ENCODE measurements around the gene L1TD1.
"Not testable (repeated sequence)": the region's sequence is repeated elsewhere in the genome, so short reads cannot be mapped to it uniquely, and the experiment has no call there.

The L1TD1 gene

DNA sequence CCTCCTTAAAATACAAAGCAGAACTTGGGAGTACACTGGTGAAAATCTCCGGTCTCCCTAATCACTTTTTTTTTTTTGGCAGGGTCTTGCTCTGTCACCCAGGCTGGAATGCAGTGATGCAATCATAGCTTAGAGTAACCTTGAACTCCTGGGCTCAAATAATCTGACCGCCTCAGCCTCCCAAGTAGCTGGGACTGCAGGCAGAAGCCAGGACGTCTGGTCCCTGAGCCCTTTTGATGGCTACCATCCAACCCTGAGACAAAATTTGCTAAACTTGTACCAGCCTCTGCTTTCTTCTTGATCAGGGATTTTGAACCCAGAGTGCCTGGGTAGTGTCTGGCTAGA is 4.1 kb downstream of the L1TD1 start:
- no peak for DNase-seq

DNA sequence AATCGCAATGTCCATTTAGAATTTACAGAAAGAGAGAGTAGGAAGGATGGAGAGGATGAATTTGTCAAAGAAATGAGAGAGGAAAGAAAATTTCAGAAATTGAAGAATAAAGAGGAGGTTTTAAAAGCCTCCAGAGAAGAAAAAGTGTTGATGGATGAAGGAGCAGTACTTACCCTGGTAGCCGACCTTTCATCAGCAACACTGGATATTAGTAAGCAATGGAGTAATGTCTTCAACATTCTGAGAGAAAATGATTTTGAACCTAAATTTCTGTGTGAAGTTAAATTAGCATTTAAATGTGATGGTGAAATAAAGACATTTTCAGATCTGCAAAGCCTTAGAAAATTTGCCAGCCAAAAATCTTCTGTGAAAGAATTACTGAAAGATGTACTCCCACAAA is 12.5 kb downstream of the L1TD1 start:
- no peak for DNase-seq

DNA sequence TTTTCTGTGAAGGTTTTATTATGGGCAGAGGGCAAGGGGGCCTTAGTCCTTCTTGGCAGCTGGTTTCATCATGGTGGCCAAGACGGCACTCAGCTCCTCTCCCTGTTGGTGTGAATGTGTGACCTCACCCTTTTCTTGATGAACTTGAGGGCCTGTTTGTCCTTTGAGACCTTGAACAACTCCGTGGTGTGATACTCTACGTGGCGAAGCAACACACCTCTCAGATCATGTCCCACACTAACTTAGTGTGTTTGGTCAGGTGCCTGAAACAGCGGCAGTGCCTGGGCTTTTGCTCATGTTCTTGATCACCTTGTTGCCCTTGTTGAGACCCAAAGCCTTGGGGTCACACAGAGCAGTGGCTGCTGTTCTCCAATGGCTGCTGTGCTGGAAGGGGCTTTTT is 13.4 kb downstream of the L1TD1 start:
- DNase-seq, result no peak

DNA sequence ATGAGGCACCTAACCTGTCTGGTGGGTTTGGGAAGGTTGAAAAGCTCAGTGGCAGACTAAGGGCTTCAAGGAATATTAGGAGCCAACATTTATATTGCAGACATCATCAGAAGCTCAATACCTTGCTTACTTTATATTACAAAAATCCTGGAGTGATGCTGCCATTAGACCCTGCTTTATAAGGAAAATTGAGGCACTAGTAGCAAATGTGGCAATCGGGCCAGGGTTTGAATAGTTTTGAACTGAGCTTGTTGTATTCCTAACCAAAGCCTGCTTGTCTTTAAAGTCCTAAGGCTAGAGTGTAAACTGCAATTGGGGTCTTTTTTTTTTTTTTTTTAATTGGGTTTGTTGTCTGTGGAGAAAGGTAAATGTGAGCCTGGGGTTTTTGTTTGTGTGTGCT is 14.3 kb downstream of the L1TD1 start:
- no peak for DNase-seq

DNA sequence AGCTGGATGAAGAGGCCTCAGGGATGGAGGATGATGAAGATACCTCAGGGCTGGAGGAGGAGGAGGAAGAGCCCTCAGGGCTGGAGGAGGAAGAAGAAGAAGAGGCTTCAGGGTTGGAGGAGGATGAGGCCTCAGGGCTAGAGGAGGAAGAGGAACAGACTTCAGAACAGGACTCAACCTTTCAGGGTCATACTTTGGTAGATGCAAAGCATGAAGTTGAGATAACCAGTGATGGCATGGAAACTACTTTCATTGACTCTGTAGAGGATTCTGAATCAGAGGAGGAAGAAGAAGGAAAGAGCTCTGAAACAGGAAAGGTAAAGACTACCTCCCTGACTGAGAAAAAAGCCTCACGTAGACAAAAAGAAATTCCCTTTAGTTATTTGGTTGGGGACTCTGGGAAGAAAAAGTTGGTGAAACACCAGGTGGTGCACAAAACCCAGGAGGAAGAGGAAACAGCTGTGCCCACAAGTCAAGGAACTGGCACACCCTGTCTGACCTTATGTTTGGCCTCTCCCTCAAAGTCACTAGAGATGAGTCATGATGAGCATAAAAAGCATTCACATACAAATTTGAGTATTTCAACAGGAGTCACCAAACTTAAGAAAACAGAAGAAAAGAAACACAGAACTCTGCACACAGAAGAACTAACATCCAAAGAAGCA is 15.4 kb downstream of the L1TD1 start:
- no peak for DNase-seq

DNA sequence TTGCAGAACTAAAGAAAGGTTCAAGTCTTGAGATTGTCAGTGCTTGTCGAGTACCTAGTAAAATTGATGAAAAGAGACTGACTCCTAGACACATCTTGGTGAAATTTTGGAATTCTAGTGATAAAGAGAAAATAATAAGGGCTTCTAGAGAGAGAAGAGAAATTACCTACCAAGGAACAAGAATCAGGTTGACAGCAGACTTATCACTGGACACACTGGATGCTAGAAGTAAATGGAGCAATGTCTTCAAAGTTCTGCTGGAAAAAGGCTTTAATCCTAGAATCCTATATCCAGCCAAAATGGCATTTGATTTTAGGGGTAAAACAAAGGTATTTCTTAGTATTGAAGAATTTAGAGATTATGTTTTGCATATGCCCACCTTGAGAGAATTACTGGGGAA is 16.3 kb downstream of the L1TD1 start:
- no peak for DNase-seq

DNA sequence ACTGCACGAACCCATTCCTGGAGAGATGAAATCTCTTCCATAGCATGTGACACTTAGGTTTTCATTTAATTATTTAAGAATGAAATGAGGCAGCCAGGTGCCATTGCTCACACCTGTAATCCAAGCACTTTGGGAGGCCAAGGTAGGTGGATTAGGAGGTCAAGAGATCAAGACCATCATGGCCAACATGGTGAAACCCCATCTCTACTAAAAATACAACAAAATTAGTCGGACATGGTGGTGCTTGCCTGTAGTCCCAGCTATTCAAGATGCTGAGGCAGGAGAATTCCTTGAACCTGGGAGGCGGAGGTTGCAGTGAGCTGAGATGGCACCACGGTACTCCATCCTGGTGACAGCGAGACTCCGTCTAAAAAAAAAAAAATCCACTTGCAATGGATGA is 17.8 kb downstream of the L1TD1 start:
- DNase-seq, result no peak

DNA sequence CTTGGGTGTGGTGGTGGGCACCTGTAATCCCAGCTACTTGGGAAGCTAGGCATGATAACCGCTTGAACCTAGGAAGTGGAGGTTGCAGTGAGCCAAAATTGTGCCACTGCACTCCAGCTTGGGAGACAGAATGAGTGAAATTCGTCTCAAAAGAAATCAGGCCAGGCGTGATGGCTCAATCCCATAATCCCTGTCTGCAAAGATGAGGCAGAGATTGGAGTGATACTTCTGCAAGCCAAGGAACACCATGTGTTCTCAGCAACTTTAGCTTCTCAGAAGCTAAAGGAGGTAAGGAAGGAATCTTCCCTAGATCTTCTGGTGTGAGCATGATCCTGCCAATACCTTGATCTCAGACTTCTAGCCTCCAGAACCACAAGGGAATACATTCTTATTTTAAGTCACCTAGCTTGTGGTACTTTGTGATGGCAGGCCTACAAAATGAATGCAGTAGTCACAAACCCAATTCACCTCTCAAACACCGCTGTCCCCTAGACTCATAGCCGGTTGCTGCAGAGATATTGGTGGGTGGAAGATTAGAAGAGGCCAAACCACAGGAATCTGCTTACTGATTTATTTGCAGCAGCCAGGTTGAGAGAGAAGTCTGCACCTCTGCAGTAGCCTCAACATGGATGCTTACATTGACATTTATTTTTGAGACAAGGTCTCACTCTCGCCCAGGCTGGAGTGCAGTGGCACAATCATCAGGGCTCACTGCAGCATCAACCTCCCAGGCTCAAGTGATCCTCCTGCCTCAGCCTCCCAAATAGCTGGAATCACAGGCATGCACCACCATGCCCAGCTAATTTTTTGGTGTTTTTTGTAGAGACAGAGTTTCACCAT is 18.6 kb downstream of the L1TD1 start:
- no peak for DNase-seq

DNA sequence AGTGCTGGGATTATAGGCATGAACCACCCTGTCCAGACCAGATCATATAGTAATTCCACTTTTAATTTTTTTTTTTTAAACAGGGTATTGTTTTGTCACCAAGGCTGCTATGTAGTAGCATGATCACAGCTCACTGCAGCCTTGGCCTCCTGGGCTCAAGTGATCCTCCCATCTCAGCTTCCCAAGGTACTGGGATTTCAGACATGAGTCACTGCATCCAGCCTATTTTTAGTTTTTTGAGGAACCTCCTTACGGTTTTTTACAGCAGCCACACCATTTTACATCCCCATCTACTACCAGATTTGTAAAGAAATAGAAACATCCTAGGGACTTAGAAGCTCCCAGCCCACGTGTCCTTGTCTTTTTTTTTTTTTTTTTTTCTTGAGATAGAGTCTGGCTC is 24.0 kb downstream of the L1TD1 start:
- no peak for DNase-seq

DNA sequence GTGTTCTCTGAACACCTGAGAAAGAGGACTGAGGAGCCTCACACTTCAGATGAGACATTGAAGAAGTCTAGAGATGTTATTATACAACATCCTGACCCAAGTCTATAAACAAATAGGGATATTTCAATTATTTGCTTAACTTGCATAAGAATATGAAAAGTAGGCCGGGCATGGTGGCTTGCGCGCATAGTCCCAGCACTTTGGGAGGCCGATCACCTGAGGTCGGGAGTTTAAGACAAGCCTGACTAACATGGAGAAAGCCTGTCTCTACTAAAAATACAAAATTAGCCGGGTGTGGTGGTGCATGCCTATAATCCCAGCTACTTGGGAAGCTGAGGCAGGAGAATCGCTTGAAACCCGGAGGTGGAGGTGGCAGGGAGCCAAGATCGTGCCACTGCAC is 25.8 kb downstream of the L1TD1 start:
- not testable (repeated sequence) for DNase-seq

DNA sequence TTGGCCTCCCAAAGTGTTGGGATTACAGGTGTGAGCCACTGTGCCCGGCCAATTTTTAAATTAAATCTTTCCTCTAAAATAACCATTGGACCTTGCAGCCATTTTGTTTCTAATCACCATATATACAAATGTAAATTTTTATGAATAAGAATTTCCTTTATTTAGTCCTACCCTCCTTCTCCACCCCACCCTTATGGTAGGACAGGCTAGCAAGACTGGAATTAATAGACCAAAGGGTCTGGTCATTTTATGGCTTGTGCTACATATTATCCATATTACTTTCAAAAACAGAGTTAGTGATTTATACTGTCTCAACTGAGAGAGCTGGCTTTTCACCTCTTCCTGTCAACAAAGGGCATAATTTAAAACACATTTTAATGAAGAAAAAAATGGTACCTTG is 26.5 kb downstream of the L1TD1 start:
- no peak for DNase-seq

DNA sequence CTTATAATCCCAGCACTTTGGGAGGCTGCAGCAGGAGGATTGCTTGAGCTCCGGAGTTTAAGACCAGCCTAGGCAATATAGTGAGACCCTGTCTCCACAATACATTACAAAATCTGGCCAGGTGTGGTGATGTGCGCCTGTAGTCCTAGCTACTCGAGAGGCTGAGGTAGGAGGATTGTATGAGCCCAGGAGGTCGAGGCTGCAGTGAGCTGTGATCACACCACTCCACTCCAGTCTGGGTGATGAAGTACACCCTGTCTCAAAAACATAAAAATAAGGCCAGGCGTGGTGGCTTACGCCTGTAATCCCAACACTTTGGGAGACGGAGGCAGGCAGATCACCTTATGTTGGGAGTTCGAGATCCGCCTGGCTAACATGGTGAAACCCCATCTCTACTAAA is 27.7 kb downstream of the L1TD1 start:
- DNase-seq, result no peak

DNA sequence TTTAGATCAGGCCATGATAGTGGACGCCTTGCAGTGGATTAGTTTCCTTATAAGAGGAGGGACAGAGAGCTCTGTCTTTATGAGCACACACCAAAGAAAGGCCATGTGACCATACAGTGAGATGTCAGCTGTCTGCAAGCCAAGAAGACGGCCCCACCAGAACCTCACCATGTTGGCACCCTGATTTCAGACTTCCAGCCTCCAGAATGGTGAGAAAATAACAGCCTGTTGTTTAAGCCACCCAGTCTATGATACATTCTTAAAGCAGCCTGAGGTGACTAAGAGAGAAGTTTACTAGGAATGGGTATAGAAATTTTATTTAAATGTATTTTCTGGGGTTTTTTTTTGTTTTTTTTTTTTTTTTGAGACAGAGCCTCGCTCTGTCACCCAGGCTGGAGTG is 29.5 kb downstream of the L1TD1 start:
- no peak for DNase-seq

DNA sequence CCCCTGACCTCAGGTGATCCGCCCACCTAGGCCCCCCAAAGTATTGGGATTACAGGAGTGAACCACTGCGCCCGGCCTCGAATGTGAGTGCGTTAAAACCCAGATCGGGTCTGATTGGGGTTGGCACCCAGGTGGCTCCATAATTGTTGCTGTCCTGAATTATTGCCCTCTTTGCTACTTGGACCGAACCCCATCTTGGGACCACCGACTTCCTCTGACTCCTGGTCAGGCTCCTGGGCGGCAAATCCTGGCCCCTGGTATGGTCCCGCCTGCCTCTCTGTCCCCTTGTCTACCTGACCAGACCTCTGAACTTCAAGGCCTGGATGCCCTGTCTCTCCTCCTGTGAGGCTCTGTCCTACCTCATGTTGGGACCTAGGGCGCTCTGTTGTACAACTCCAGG is 32.8 kb downstream of the L1TD1 start:
- DNase-seq, result no peak

DNA sequence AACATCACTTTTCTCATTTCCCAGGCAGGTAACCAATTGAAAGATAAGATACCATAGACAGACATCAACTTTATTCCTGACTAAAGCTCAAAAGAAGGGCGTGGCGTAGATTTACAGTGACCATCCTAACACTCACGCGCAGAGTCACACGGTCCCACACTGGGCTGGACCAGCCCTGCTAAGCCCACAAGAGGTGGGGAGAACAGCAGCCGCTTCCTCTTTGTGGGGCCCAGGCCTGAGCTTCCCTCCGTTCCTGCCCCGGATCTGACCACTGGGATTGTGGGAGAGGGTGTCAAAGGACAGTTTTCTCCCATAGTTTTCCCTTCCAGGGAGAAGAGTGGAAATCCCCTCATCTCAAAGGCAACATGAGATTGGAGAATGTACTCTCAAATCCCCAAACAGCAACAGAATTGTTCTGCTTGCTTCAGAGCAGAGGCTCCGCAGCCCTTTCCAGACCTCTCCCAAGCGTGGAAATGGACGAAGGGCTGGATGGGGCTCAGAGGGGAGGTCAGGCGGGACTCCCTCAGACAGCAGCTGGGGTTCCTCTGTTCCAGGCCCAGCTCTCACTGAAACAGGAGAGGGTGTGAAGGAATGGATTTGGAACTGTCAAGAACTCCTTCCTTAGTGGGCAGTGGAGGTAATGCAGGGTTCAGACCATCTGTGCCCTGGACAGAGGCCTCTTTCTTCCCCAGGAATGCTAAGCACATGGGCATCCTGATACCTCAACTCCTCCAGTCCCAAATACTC is 33.7 kb downstream of the L1TD1 start:
- DNase-seq, result no peak

DNA sequence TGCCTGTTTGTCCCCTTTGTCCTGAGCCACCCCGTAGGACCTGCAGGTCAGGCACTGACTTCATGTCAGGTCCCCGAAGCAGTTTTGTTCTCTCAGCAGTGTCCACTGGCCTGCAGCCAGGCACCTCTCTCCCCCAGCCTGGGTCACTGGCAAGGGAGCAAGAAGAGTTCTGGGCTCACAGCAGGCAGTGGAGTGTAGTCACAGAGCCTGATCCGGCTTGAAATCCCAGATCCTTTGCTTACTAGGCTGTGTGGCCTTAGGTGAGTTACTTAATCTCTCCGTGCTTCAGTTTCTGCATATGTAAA is 34.2 kb downstream of the L1TD1 start:
- no peak for DNase-seq

DNA sequence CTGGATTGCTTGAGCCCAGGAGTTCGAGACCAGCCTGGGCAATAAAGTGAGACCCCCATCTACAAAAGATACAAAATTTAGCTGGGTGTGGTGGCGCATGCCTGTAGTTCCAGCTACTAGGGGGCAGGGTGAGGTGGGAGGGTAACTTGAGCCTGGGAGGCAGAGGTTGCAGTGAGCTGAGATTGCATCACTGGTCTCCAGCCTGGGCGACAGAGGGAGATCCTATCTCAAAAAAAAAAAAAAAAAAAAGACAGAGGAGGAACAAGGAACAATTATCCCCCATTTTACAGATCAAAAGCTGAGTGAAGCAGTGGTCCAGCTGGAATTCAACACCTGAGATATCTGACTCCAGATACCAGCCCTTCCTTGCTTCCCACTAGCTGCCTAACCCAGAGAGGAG is 34.8 kb downstream of the L1TD1 start:
- DNase-seq, result no peak

DNA sequence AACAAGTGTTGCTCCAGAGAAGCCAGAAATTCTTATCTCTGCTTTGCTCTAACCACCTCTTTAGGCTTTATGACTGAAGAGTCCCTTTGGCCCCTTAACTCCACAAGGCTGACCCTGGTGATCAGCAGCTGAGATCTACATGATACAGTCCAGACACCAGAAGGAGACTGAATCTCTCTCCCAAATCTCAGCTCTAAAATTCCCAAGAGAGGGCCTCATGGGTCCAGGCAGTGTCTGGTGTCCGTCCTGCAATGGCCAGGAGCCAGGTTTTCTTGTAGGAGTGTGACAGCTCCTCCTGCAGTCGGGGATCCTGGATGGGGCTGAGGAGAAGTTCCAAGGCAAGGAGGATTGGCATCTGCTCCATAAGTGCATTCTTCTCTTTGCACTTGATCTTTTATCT is 35.3 kb downstream of the L1TD1 start:
- no peak for DNase-seq

DNA sequence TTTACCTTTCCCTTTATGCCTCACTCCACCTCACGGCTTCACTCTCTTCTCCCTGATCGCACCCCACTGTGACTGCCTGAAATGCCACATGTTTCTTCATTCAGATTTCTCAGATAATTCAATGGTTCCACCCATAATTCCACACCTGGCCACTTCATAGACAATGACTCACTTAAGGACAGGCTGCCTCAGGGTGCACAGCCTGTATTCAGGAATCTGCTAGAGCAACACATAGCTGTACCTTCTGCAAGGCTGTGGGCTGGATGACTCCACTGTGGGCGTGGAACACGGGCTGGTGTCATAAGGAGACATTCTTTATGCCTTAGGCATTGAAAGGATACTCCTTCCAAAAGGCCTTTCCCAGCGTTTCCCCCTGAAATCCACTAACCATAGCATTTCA is 36.1 kb downstream of the L1TD1 start:
- DNase-seq, result no peak

DNA sequence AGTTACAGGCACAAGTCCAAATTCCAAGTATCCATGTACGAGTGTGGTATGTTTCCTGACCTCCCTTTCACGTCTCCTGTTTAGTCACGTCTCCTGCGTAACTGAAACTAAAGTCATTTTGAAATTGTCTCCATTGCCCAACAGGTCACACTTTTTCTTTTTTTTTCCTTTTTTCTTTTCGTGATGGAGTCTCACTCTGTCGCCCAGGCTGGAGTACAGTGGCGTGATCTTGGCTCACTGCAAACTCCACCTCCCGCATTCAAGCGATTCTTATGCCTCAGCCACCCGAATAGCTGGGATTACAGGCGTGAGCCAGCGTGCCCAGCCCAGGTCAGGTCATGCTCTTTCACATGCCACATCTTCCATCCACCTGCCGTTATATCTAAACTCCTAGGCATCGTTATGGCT is 38.2 kb downstream of the L1TD1 start:
- no peak for DNase-seq

DNA sequence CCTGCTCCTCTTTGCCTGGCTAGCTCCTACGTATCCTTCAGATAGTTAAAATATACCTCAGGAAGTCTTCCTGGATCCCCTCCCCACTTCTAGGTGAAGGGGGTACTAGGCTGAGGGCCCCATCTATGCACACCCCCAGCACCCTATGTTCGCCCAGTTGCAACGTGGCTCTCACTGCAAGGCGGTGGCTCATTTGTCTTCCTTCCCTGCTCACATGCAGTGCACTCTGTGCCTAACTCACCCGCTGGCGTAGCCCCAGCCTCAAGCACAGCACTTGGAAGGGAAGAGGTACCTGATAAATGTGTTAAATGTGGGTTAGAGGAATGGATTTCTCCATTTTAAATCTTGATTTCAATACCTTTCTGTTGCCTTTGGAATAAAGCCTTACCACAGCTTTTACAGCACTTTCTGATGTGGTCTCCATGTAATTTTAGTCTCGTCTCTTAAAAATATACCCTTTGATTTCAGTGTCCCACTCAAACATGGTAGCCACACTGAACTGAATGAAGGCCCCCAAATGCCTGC is 39.3 kb downstream of the L1TD1 start:
- DNase-seq, result no peak

DNA sequence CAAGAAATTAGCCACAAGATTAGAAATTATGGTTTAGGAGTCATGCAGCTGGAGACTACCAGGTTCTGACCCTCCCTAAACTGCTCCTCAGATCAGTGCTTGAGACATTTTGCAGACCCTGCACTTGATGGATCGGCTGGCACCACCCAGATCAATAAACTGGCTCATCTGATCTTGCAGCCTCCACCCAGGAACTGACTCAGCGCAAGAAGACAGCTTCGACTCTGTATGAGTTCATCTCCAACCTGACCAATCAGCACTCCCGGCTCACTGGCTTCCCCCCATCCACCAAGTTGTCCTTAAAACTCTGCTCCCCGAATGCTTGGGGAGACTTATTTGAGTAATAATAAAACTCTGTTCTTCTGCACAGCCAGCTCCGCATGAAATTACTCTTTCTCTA is 40.0 kb downstream of the L1TD1 start:
- no peak for DNase-seq

DNA sequence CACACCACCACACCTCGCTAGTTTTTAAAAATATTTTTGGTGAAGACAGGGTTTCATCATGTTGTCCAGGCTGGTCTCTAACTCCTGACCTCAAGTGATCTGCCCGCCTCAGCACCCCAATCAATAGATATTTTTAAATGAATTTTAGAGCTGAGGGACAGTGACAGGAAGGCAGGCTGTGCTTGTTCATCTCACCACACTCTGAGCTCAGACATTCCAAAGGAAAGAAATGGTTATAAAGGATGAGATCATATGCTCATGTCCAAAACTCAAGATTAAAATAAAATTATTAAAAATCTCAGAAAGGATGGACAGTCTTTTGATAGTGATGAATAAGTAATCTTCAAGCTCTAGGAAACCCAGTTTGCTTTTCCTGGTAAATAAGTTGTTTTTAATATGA is 40.9 kb downstream of the L1TD1 start:
- DNase-seq, result no peak

DNA sequence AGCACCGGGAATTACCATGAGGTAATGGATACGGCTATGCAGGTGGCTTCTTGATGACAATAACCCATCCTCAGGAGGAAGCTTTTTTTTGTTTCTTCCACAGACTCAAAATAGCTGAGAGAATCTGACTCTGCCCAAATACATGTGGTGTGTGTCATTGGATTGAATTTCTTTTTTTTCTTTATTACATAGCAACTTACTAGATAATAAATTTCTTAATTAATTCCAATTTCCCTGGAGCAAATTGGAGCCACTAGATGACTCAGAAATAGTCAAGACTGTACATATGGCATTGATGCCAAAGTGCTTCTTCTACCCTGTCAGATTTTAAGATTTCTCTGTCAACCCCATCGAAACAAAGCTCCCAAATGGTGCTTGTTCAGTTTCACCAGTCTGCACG is 42.7 kb downstream of the L1TD1 start:
- DNase-seq, result no peak
